K562 (cell line): Measurements from ENCODE around the gene MAGIX. TPM values are rescaled to one million over a fixed set of nuclear protein-coding genes. Genes with fewer than 3 reads are reported as not detected.

ENCODE experiments used
- BMI1 ChIP-seq: fragments of 150-350 bp; IDR thresholded peaks from 2 replicates; pipeline ENCODE4 v1.6.1; 2014; ENCODE audit warnings: low read length
- DNMT1 ChIP-seq: fragments of 450-650 bp; IDR thresholded peaks from 2 replicates; pipeline ENCODE4 v1.6.1; 2016; ENCODE audit warnings: antibody characterized with exemption, mild to moderate bottlenecking
- FUS ChIP-seq: fragments of 200-400 bp; formaldehyde crosslinking; optimal IDR thresholded peaks from 2 replicates; pipeline ENCODE3; 2017; ENCODE audit warnings: low read depth, low read length
- HDGF ChIP-seq: fragments of 450-650 bp; IDR thresholded peaks from 2 replicates; pipeline ENCODE4 v1.6.1; 2016
- PCBP2 ChIP-seq: fragments of 200-400 bp; formaldehyde crosslinking; IDR thresholded peaks from 2 replicates; pipeline ENCODE4 v1.6.1; 2018; ENCODE audit warnings: low read length, low read depth, mild to moderate bottlenecking, moderate library complexity; ENCODE audit not compliant: poor library complexity, severe bottlenecking
- RBM25 ChIP-seq: fragments of 200-400 bp; formaldehyde crosslinking; IDR thresholded peaks from 2 replicates; pipeline ENCODE4 v1.6.1; 2018; ENCODE audit warnings: low read length, low read depth, moderate library complexity; ENCODE audit not compliant: severe bottlenecking
- ZBTB17 ChIP-seq: fragments of 450-650 bp; formaldehyde crosslinking; IDR thresholded peaks from 2 replicates; pipeline ENCODE4 v1.4.0; 2020; ENCODE audit warnings: mild to moderate bottlenecking
- ZNF311 ChIP-seq: fragments of 250-450 bp; sonication (Bioruptor Pico); IDR thresholded peaks from 2 replicates; pipeline ENCODE4 v1.4.0; 2020; ENCODE audit warnings: mild to moderate bottlenecking, moderate library complexity
- ZNF408 ChIP-seq: fragments of 250-450 bp; sonication (Bioruptor Pico); IDR thresholded peaks from 2 replicates; pipeline ENCODE4 v1.4.0; 2020; ENCODE audit warnings: low read depth, mild to moderate bottlenecking, moderate library complexity
- polyA plus RNA-seq, 8 experiments: library from polyadenylated mRNA; depleted of rRNA in 4 of 8; stranded (reverse) in 5 of 8; unstranded in 3 of 8; fragments of >200 nt; fragmentation: Nextera tagmentation in 2 of 8; fragmentation: Illumina TruSeq in 1 of 8; extraction: Ambion mirVana in 2 of 8; extraction: Trizol in 1 of 8; gene quantifications; 2 replicates each; pipeline versions ENCODE4 v1.2.1 to v1.2.3, GENCODE V29; 2011 to 2014; ENCODE audit warnings: inconsistent platforms in 1 of 8, missing spikeins in 1 of 8
- total RNA-seq, 7 experiments: library from RNA; depleted of rRNA in 6 of 7; stranded (reverse); fragments of >200 nt in 6 of 7; fragmentation: Illumina TruSeq in 2 of 7; extraction: Trizol in 2 of 7; gene quantifications; 2 replicates each; pipeline versions ENCODE4 v1.2.1 to v1.2.3, GENCODE V29; 2011 to 2021; ENCODE audit warnings: low replicate concordance in 1 of 7
- TF ChIP-seq, protein P1 (sequence below): IDR thresholded peaks from 3 replicates; pipeline ENCODE4 v1.6.1; 2011; ENCODE audit warnings: borderline replicate concordance, mild to moderate bottlenecking, moderate library complexity; ENCODE audit not compliant: insufficient read length; ENCODE audit errors: extremely low read depth
- TF ChIP-seq, protein P2 (sequence below): fragments of 250-450 bp; sonication (Bioruptor Pico); IDR thresholded peaks from 2 replicates; pipeline ENCODE4 v1.8.0; 2021; ENCODE audit warnings: mild to moderate bottlenecking, moderate library complexity
- TF ChIP-seq, protein P3 (sequence below): fragments of 250-450 bp; sonication (Bioruptor Pico); IDR thresholded peaks from 2 replicates; pipeline ENCODE4 v1.5.1; 2021; ENCODE audit warnings: mild to moderate bottlenecking
- TF ChIP-seq, protein P4 (sequence below): sonication (generic); formaldehyde crosslinking; IDR thresholded peaks from 2 replicates; pipeline ENCODE4 v1.8.0; 2022; ENCODE audit warnings: missing genetic modification reagents, mild to moderate bottlenecking, borderline replicate concordance
- TF ChIP-seq, protein P5 (sequence below), 2 experiments: fragments of 150-350 bp in 1 of 2; IDR thresholded peaks; 2 replicates each; pipeline ENCODE4 v1.6.1; 2012 to 2016; ENCODE audit warnings: low read depth in 2 of 2, low read length in 2 of 2, mild to moderate bottlenecking in 1 of 2, moderate library complexity in 1 of 2

MAGIX gene
- total and polyA plus RNA-seq, 9 of the 15 experiments (the other 6 are each of a cell fraction or from before 2014, with no cell fraction given), result 0.08 to 3.5 (median 0.47) TPM

DNA sequence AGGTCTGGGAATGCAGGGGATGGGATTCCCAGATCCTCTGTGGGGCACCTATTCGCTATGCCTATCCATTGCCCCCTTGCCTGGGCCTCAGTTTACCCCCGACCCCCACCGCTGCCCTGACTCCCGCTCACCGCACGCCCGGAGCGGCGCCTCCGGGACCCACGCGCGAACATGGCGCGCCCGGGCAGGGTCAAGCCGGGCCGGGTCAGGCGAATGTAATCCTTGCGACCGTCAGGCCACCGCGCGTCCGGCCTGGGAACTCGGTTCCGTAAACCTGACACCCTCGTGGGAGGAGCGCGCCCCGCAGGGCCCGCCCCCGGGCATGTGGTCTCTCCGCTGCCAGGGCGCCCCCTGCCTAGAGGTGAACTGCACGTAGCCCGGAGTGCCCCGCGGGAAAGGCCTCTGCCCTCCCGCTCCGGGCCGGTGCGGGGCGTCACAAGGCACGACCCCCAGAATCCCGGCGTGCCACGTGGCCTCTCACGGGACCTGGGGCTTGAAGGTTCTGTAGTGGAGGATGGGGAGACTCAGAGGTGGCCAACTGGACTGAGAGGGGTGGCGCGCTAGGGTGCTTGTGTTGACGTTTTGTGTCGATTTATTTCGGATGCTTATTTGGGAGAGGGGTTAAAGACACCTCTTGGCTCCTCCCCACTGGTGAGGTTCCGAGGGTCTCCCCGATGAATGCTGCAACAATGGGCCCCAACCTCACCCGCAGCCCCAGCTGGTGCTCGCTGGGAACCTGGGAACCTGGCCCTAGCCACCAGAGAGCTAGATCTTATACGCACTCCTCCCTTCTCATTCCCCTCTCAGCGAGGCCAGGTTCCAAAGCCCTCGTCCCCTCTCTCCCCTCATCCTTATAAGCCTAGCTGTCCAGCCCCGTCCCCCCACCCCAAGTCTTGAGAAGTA, 23.8 kb downstream of the MAGIX start, which contains the start of gene PRICKLE3 (continued):
- TF ChIP-seq, protein P1, sequence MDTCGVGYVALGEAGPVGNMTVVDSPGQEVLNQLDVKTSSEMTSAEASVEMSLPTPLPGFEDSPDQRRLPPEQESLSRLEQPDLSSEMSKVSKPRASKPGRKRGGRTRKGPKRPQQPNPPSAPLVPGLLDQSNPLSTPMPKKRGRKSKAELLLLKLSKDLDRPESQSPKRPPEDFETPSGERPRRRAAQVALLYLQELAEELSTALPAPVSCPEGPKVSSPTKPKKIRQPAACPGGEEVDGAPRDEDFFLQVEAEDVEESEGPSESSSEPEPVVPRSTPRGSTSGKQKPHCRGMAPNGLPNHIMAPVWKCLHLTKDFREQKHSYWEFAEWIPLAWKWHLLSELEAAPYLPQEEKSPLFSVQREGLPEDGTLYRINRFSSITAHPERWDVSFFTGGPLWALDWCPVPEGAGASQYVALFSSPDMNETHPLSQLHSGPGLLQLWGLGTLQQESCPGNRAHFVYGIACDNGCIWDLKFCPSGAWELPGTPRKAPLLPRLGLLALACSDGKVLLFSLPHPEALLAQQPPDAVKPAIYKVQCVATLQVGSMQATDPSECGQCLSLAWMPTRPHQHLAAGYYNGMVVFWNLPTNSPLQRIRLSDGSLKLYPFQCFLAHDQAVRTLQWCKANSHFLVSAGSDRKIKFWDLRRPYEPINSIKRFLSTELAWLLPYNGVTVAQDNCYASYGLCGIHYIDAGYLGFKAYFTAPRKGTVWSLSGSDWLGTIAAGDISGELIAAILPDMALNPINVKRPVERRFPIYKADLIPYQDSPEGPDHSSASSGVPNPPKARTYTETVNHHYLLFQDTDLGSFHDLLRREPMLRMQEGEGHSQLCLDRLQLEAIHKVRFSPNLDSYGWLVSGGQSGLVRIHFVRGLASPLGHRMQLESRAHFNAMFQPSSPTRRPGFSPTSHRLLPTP, result no peak
- TF ChIP-seq, protein P2, sequence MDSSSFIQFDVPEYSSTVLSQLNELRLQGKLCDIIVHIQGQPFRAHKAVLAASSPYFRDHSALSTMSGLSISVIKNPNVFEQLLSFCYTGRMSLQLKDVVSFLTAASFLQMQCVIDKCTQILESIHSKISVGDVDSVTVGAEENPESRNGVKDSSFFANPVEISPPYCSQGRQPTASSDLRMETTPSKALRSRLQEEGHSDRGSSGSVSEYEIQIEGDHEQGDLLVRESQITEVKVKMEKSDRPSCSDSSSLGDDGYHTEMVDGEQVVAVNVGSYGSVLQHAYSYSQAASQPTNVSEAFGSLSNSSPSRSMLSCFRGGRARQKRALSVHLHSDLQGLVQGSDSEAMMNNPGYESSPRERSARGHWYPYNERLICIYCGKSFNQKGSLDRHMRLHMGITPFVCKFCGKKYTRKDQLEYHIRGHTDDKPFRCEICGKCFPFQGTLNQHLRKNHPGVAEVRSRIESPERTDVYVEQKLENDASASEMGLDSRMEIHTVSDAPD (CRISPR knock-in tag), result no peak
- TF ChIP-seq ZNF311 (CRISPR knock-in tag) (no peak), FUS (no peak), BMI1 (no peak), PCBP2 (no peak), HDGF (no peak), RBM25 (no peak), DNMT1 (no peak), ZBTB17 (CRISPR knock-in tag) (no peak), ZNF408 (CRISPR knock-in tag) (no peak)
- TF ChIP-seq, protein P3, sequence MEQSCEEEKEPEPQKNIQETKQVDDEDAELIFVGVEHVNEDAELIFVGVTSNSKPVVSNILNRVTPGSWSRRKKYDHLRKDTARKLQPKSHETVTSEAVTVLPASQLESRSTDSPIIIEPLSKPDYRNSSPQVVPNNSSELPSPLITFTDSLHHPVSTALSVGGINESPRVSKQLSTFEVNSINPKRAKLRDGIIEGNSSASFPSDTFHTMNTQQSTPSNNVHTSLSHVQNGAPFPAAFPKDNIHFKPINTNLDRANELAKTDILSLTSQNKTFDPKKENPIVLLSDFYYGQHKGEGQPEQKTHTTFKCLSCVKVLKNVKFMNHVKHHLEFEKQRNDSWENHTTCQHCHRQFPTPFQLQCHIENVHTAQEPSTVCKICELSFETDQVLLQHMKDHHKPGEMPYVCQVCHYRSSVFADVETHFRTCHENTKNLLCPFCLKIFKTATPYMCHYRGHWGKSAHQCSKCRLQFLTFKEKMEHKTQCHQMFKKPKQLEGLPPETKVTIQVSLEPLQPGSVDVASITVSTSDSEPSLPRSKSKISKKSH (CRISPR knock-in tag), result no peak
- TF ChIP-seq, protein P4, sequence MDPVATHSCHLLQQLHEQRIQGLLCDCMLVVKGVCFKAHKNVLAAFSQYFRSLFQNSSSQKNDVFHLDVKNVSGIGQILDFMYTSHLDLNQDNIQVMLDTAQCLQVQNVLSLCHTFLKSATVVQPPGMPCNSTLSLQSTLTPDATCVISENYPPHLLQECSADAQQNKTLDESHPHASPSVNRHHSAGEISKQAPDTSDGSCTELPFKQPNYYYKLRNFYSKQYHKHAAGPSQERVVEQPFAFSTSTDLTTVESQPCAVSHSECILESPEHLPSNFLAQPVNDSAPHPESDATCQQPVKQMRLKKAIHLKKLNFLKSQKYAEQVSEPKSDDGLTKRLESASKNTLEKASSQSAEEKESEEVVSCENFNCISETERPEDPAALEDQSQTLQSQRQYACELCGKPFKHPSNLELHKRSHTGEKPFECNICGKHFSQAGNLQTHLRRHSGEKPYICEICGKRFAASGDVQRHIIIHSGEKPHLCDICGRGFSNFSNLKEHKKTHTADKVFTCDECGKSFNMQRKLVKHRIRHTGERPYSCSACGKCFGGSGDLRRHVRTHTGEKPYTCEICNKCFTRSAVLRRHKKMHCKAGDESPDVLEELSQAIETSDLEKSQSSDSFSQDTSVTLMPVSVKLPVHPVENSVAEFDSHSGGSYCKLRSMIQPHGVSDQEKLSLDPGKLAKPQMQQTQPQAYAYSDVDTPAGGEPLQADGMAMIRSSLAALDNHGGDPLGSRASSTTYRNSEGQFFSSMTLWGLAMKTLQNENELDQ (CRISPR knock-in tag), result no peak
- TF ChIP-seq, protein P5, sequence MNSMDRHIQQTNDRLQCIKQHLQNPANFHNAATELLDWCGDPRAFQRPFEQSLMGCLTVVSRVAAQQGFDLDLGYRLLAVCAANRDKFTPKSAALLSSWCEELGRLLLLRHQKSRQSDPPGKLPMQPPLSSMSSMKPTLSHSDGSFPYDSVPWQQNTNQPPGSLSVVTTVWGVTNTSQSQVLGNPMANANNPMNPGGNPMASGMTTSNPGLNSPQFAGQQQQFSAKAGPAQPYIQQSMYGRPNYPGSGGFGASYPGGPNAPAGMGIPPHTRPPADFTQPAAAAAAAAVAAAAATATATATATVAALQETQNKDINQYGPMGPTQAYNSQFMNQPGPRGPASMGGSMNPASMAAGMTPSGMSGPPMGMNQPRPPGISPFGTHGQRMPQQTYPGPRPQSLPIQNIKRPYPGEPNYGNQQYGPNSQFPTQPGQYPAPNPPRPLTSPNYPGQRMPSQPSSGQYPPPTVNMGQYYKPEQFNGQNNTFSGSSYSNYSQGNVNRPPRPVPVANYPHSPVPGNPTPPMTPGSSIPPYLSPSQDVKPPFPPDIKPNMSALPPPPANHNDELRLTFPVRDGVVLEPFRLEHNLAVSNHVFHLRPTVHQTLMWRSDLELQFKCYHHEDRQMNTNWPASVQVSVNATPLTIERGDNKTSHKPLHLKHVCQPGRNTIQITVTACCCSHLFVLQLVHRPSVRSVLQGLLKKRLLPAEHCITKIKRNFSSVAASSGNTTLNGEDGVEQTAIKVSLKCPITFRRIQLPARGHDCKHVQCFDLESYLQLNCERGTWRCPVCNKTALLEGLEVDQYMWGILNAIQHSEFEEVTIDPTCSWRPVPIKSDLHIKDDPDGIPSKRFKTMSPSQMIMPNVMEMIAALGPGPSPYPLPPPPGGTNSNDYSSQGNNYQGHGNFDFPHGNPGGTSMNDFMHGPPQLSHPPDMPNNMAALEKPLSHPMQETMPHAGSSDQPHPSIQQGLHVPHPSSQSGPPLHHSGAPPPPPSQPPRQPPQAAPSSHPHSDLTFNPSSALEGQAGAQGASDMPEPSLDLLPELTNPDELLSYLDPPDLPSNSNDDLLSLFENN (IDR thresholded peaks at IDR 0.05; ENCODE audit: low read depth in 2 of 2, low read length in 2 of 2), result no peak
